HG02623 (cell line): Measurements from ENCODE around the gene FAM184A.
"Not testable (repeated sequence)": the region's sequence is repeated elsewhere in the genome, so short reads cannot be mapped to it uniquely, and the experiment has no call there.

Experiments used
- ATAC-seq: cut with Tn5 transposase; IDR thresholded peaks from one replicate; pipeline ENCODE4 v1.9.1; 2021; ENCODE audit warnings: moderate library complexity; ENCODE audit not compliant: unreplicated experiment

Gene FAM184A, protein sequence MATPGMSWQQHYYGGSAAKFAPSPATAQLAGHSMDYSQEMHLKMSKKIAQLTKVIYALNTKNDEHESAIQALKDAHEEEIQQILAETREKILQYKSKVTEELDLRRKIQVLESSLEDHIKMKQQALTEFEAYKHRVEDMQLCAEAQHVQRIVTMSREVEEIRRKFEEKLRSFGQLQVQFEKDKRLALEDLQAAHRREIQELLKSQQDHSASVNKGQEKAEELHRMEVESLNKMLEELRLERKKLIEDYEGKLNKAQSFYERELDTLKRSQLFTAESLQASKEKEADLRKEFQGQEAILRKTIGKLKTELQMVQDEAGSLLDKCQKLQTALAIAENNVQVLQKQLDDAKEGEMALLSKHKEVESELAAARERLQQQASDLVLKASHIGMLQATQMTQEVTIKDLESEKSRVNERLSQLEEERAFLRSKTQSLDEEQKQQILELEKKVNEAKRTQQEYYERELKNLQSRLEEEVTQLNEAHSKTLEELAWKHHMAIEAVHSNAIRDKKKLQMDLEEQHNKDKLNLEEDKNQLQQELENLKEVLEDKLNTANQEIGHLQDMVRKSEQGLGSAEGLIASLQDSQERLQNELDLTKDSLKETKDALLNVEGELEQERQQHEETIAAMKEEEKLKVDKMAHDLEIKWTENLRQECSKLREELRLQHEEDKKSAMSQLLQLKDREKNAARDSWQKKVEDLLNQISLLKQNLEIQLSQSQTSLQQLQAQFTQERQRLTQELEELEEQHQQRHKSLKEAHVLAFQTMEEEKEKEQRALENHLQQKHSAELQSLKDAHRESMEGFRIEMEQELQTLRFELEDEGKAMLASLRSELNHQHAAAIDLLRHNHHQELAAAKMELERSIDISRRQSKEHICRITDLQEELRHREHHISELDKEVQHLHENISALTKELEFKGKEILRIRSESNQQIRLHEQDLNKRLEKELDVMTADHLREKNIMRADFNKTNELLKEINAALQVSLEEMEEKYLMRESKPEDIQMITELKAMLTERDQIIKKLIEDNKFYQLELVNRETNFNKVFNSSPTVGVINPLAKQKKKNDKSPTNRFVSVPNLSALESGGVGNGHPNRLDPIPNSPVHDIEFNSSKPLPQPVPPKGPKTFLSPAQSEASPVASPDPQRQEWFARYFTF

DNA sequence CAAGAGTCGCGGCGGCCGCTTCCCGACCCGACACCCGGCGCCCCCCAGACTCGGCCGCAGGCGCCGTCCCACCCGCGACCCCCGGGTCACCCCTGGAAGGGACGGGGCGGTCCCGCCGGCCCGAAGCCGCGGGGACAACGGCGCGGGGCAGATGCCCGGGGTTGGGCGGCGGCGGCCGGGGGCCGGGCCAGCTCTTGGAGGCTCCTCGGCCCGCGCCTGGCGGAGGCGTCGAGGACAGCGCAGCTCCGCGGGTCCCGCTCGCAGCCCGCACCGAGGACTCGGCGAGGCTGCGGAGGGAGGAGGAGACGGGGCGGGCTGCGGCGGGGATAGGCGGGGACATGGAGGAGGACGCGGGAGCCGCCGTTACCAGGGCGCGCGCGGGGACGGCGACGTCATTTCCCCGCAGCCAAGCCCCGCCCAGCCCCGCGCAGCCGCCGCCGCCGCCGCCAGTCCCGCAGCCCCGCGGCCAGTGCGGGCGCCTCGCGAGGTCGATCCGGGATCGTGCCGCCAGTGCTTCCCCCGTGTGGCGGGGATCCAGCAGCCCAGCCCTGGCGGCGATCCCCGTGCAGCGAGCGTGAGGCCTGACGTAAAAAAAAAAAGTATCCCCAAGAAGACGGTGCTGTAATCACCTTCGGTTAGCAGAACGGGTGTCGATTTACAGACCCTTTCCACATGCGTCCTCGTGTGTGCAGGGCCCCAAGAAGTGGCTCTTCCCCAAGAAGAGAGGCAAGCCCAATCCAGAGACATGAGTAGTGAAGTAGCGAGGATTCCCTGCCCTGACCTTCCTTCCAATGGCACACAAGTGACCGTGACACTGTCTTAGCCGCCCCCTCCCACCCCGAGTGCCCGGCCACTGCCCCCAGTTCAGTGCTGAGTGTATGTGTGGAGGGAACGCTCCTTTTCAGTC is at the start of gene FAM184A:
TSS of gene FAM184A (minus strand) at position 289 of the 907 bp plus-strand sequence. CDS start 365 bp downstream, outside the sequence.
- peak; percentile 62 for ATAC-seq

DNA sequence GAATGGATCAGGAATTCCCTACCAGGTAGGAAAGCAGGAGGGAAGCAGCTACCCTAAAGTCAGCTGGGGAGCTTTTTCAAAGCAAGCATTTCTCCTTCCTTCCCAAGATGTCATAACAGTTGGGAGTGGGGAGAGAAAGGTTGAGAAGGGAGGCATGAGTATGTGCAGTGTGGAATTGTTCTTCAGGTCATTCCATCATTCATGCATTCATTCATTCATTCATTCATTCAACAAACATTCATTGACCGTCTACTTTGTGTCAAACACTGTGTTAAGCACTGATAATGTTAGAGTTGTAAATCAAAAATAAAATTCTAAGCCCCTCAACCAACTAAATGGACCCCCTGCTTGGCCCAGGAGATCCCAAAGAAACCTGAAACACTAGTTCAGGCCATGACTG is 49.2 kb upstream of the FAM184A start:
- ATAC-seq, result no peak

DNA sequence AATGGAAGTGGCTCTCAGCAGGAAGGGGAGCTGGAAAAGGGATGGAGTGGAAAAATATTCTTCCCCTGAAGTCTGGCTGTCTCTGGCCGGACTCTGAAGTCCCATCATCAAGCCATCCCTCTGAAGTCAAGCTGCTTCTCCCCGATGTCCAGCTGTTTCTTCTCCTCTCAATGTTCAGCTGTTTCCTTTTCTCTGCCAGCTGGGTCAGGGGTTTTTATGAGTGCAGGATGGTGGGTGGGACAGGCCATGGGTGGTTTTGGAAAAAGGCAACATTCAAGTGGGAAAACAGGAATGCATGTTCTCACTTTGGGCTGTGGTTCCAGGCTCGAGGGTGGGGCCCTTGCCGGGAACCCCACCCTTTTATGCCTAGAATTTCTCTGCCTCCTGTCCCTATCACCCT is 48.4 kb upstream of the FAM184A start:
- no peak for ATAC-seq

DNA sequence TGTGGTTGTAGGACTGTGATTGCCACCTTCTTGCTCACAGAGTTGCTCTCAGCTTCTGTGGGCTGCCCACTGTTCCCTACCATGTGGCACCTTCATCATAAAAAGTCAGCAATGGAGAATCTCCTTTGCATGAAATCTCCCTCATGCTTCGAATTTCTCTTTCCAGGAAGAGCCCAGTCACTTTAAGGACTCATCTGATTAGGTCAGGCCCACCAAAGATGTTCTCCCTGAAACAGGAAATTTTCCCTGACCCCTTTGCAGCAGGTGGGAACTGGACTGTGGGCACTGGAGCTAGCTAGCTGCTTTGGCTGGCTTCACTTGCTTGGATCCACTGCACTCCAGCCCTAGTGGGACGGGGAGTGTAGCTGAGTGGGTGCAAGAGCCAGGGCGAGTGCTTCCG is 47.7 kb upstream of the FAM184A start:
- no peak for ATAC-seq

DNA sequence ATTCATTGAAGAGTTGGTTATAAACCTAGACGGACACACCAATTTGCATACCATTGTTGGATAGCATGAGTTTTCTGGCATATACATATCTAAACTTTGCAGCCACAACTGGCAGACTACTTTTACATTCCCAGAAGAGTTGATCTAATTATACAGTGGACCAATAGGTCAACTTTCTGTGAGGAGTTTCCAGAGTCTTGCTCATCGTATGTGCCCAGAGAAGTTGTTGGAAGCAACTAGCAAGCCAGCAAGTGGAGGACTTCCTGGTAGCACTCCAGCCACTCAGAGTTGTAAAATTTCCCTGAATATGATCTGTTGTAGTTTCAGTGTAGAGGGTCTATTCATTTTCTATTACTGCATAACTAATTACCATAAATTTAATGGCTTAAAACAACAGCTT is 47.1 kb upstream of the FAM184A start:
- no peak for ATAC-seq

DNA sequence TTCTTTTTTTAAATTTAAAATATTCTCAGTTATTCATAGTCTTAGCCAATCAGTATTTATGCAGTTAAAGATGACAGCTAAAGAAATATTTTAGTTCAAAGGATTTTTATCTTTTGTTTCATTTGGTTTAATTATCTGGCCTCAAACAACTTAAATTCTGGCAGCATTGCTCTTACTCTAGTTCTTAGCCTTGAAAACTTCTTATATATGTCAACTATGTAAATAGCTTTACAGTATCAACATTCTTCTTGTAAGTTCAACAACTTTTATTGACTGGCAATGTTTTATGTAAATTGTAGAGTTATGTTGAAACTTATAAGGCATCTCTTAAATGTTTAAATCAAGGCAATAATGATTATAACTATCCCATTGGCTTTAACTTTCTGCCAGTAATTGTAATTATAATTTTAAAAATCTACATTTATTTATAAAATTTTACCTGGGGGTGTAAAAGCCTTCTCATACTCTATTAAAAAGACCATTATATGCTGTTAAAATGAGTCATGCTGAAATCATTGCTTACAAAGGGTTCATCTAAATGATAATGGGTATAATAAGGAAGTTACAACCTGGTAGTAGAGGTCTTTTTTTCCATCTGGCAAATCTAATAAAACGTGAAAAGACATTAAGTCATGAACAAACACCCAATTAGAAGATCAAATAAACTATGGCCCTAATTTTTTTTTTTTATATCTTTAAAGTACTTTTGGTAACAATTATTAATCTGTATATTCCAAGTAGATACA is 45.8 kb upstream of the FAM184A start:
- ATAC-seq, result no peak

DNA sequence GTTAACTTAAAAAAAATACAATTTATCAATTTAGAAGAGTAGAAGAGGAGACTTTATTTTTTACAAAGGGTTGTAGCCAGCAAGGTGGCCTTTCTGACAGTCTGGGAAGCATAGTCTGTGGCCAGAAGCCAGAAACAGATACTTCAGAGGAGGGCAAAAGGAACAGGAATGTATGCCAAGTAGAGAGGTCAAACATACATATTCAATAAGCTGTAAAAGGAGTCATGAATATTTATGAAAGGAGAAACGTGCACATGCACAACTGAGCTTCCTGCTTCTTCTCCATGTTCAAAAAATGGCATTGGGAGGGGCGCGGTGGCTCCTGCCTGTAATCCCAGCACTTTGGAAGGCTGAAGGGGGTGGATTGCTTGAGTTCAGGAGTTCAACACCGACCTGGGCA is 43.9 kb upstream of the FAM184A start:
- no peak for ATAC-seq

DNA sequence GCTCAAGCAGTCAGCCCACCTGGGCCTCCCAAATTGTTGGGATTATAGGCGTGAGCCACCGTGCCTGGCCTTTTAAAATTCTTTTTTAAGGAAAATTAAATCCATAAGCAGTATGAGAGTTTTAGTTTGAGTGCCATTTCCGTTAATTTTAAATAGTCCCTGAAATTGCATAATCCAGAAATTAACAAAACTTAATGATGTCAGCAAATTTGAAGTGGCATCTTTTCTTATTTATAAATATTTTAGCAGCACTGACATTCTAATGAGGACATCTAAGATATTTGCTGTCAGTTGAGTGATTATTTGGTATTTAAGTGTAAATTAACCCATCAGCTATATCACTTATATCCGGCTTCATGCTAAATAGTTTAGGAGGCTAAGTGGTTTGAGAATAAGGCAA is 42.9 kb upstream of the FAM184A start:
- no peak for ATAC-seq

DNA sequence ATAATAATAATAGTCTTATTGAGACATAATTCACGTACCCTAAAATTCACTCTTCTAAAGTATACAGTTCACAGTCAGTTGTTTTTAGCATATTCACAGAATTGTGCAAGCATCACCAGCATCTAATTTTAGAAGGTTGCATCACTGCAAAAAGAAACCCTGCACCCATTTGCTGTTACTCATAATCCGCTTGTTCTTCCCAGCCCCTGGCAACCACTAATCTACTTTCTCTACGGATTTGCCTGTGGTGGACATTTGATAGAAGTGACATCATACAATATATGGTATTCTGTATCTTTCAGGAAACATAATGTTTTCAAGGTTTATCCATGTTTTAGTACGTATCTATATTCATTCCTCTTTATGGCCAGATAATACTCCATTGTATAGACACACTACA is 41.5 kb upstream of the FAM184A start:
- no peak for ATAC-seq

DNA sequence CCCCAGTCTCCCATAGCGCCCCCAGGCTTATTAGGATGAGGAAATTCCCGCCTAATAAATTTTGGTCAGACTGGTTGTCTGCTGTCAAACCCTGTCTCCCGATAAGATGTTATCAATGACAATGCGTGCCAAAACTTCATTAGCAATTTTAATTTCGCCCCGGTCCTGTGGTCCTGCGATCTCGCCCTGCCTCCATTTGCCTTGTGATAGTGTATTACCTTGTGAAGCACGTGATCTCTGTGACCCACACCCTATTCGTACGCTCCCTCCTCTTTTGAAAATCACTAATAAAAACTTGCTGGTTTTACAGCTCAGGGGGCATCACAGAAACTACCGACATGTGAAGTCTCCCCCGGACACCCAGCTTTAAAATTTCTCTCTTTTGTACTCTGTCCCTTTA is 40.6 kb upstream of the FAM184A start:
- ATAC-seq, result not testable (repeated sequence)

DNA sequence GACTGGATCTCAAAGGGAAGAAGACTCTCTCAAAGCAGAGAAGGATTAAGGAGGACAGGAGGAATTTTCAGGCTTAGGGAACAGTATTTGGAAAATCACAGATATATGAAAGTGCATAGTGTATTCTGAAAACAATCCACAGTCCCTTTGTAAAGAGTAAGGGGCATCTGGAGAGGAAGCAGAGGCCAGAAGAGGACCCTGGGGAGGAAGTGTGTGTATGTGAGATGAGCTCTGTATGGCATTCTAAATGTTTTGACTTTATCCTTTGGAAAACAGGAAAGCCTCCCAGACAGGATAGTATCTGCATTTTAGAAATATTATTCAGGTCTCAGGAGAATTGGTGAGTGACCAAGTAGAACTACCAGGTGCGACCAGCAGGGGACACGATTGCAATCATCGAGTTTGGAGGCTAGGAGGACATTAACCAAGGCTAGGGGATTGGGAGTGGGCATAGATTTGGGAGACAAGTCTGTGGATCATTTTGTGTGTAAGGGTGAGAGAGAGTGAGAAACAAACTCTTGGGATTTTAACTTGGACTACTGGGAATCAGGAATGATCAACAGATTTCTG is 38.3 kb upstream of the FAM184A start:
- ATAC-seq, result no peak

DNA sequence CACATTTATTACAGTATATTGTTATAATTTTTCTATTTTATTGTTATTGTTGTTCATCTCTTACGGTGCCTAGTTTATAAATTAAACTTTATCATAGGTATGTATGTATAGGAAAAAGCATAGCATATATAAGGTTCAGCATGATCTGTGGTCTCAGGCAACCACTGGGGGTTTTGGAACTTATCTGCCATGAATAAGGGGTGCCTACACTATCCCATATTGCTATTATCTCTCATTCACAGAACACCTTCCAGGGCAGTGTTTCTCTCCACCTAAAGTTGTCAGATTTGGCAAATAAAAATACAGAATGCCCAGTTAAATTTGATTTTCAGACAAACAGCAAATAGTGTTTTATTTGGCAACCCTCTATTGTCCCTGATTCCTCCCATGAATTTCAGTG is 35.5 kb upstream of the FAM184A start:
- no peak for ATAC-seq

DNA sequence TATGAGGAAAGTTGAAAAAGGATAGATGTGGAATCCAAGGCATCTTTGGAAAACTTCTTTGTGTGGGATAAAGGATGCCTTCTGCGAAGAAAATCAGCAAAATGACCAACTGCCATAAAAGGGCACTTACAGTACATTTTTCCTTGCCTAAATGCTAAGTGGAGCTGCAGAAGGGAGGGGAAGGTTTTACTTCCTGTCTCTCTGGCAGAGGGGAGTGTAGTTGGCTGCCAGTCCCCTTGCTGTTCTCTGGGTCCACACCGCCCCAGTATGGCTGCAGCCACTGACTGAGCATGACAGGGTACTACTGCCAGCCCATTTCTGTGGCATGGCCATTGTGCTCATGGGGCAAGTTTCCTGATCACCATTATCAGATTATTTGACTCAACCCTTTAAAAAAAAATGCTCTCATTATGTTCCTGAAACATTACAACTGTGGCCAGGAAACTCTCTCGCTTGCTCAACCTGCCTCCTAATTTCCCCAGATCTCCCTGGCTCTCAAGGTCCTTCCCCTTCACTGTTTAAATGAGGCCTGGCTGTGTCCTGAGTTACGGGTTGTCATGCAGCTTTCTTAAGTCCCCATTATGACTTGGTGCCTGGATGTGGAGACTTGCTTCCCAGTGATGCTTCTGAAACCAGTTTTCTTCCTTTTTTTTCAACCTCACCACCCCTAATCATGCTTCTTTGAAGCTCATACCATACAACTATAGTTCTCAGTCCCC is 34.5 kb upstream of the FAM184A start:
- no peak for ATAC-seq

DNA sequence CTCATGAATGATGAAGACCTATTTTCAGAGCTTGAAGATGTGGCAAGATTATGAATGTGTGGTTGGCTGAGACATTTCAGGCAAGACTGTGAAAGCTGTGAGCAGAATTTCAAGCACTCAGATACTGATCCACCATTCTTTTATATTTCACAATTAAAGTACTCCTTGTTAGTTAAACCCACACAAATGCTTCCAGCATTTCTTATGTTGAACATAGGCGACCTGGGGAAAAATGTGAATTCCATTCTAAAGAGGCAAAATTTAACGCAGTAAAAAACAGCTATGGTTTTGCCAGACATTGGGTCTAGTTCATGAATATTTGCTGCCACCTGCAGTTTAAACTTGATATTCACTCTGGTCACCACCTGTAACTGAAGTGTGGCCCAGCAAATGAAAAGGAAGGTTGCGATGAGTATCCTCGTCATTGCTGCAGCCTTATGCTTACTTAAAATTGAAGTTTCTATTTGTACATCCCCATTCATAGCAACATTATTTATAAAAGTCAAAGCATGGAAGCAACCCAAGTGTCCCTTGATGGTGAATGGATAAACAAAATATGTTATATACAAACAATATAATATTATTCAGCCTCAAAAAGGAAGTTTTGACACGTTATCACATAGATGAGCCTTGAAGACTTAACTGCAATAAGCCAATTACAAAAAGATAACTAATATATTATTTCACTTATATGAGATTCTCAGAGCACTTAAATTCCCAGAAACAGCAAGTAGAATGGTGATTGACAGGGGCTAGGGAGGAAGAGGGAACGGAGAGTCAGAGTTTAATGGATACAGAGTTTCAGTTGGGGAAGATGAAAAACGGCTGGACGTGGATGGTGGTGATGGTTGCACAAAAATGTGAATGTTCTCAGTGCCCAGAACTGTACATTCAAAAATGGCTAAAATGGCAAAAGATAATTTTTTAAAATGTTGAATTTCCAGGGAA is 32.4 kb upstream of the FAM184A start:
- ATAC-seq, result no peak

DNA sequence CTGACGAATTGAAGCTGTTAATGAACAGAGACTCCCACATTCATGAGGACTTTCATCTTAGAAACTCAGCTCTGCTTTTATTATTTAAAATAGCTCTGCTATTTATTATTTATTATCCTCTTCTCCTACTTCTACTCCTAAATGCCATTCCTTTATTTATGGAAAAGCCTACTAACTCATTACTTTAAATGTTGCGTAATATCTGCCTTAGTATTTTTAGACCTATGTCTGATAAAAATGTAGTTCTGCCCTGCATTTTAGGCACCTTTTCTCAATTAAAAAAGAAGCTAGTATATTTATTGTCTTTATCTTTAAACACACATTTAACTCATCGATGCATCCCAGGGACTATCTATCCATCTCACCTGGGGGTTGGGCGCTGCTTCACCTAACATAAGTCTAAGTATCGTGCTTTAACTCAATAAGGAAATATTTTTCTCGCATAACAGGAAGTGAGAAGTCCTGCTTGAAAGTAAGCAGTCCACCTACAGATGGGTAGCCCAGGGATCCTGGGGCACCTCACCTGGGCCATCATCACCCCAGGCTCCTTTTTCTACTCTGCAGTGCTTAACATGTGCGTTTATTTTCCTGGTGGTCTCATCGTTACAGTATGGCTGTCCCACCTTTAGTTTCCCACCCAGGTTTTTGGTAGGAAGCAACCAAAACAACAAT is 31.3 kb upstream of the FAM184A start:
- ATAC-seq, result no peak

DNA sequence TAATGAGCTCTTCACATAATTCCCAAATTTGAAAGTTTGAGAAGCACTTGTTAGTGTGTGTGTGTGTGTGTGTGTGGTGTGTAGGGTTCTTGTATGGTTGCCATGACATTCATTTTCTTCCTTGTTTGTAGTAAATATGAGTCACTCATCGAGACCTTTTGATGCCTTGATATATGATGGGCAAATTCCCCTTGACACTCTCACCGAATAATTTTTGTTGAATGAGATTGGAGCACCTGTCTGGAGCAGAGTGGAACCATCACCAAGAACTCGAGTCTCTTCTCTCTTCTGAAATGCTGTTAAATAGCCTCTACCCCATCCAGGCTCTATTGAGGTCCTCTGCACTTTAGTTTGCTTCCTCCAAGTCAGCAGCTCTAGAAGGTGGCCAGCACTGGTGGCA is 29.6 kb upstream of the FAM184A start:
- no peak for ATAC-seq

DNA sequence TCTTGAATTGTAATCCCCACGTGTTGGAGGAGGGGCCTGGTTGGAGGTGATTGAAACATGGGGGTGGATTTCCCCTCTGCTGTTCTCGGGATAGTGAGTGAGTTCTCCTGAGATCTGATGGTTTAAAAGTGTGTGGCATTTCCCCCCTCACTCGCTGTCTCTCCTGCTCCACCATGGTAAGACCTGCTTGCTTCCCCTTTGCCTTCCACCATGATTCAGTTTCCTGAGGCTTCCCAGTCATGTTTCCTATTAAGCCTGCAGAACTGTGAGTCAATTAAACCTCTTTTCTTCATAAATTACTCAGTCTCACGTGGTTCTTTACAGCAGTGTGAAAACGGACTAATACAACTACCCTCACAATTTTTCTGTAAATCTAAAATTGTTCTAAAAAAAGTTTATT is 26.8 kb upstream of the FAM184A start:
- no peak for ATAC-seq
